Heart left ventricle (tissue), 13 donors: Measurements from ENCODE around the gene UACA.
"Not testable (repeated sequence)": the region's sequence is repeated elsewhere in the genome, so short reads cannot be mapped to it uniquely, and the experiment has no call there.

Experiments
- CTCF ChIP-seq, 12 donors: fragments of 200-600 bp; sonication (generic) in 4 of 12; IDR thresholded peaks; one replicate each; pipeline versions ENCODE4 v1.5.0 to v1.8.0; 2018 to 2022; ENCODE audit warnings: antibody characterized with exemption in 12 of 12, mild to moderate bottlenecking in 5 of 12
- POLR2A ChIP-seq, 2 donors: fragments of 450-650 bp; IDR thresholded peaks; one replicate each; pipeline ENCODE4 v1.6.1; 2017; ENCODE audit warnings: antibody characterized with exemption in 2 of 2, mild to moderate bottlenecking in 2 of 2, moderate library complexity in 2 of 2
- donor health status: ischemic (EF 13 %, LVEDD 7.1; RV severe dilation, severe dysfunction).
- donor health status: DM: no; HTN: yes; CAD: no.
- donor health status: DM: no; HTN: no; CAD: no.
- donor health status: ischemic (EF 25% LVEDD 6.9; RV normal size, moderate dysfunction).
- donor health status: ischemic (EF 25% LVEDD 5.7; RV mildly dilated, moderate dysfunction).
- donor health status: ischemic (EF 35%, LVEDD 5.7; RV mildly dilated, moderate dysfunction).
- donor health status: nonischemic (EF 11% LVEDD 7.7; RV severe dilation, severe dysfunction).
- donor health status: DM: yes; HTN: yes; CAD: no.
- donor health status: PGD.
- donor health status: ischemic (EF 29% LVEDD 5.4; RV normal size, mild dysfunction).
- donor health status: nonischemic (EF 23%, LVEDD 6.1; RV moderate dilation, normal function).

GRCh38 chr15:70804388-70804787, 41.0 kb upstream of the UACA start:
- TF ChIP-seq POLR2A, CTCF (IDR thresholded peaks at IDR 0.05): not testable (repeated sequence)
